Endothelial cell of umbilical vein (primary cell): ENCODE measurements around the gene P3H2.

Experiments
- EZH2 ChIP-seq: IDR thresholded peaks from 2 replicates; pipeline ENCODE4 v1.6.1; 2012; ENCODE audit warnings: borderline replicate concordance, low read depth, mild to moderate bottlenecking, moderate library complexity, low read length, inconsistent platforms; ENCODE audit not compliant: severe bottlenecking
- MYC ChIP-seq: IDR thresholded peaks from one replicate; pipeline ENCODE4 v1.6.1; 2011; ENCODE audit warnings: mild to moderate bottlenecking, low read depth, low read length
- POLR2A ChIP-seq: IDR thresholded peaks from 2 replicates; pipeline ENCODE4 v1.6.1; 2012; ENCODE audit warnings: low read depth, mild to moderate bottlenecking, control low read depth, low read length
- POLR2AphosphoS5 ChIP-seq: IDR thresholded peaks from 2 replicates; pipeline ENCODE4 v1.6.1; 2012; ENCODE audit warnings: low read depth, mild to moderate bottlenecking, control low read depth, low read length, moderate library complexity; ENCODE audit not compliant: insufficient read depth
- TF ChIP-seq, protein P1 (sequence below), 2 donors: IDR thresholded peaks; 1 replicate in 1 of 2; 2 replicates in 1 of 2; pipeline ENCODE4 v1.5.1; 2011; ENCODE audit warnings: low read length in 2 of 2, mild to moderate bottlenecking in 2 of 2, moderate library complexity in 2 of 2, control low read depth in 1 of 2, inconsistent platforms in 1 of 2, low read depth in 1 of 2; ENCODE audit not compliant: insufficient read depth in 1 of 2; ENCODE audit errors: extremely low read depth in 1 of 2
- TF ChIP-seq, protein P2 (sequence below): IDR thresholded peaks from 2 replicates; pipeline ENCODE4 v1.6.1; 2011; ENCODE audit not compliant: insufficient read depth, insufficient read length

GRCh38 chr3:189995129-189995528, 125.6 kb downstream of the P3H2 start:
- TF ChIP-seq MYC (no peak), POLR2AphosphoS5 (no peak), POLR2A (no peak), EZH2 (no peak)
- TF ChIP-seq, protein P1, sequence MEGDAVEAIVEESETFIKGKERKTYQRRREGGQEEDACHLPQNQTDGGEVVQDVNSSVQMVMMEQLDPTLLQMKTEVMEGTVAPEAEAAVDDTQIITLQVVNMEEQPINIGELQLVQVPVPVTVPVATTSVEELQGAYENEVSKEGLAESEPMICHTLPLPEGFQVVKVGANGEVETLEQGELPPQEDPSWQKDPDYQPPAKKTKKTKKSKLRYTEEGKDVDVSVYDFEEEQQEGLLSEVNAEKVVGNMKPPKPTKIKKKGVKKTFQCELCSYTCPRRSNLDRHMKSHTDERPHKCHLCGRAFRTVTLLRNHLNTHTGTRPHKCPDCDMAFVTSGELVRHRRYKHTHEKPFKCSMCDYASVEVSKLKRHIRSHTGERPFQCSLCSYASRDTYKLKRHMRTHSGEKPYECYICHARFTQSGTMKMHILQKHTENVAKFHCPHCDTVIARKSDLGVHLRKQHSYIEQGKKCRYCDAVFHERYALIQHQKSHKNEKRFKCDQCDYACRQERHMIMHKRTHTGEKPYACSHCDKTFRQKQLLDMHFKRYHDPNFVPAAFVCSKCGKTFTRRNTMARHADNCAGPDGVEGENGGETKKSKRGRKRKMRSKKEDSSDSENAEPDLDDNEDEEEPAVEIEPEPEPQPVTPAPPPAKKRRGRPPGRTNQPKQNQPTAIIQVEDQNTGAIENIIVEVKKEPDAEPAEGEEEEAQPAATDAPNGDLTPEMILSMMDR (IDR thresholded peaks at IDR 0.05; ENCODE audit: extremely low read depth in 1 of 2, insufficient read depth in 1 of 2, low read depth in 1 of 2, low read length in 2 of 2): no peak
- TF ChIP-seq, protein P2, sequence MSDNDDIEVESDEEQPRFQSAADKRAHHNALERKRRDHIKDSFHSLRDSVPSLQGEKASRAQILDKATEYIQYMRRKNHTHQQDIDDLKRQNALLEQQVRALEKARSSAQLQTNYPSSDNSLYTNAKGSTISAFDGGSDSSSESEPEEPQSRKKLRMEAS: no peak
